DND-41 (cell line): Measurements from ENCODE around the gene MYADML2.

ENCODE experiments used
- ATAC-seq: fragments of 200-7000 bp; cut with Tn5 transposase; 3 replicates; pipeline ENCODE4 v1.9.1; 2021; ENCODE audit warnings: low read depth; ENCODE audit not compliant: insufficient read depth
- DNase-seq: peaks from one replicate; pipeline ENCODE4 v3.0.0-alpha.2; 2020
- H2AFZ ChIP-seq: 2 replicates; pipeline ENCODE4 v1.6.0; 2012; ENCODE audit warnings: low read depth, low read length
- H3K27ac ChIP-seq: 2 replicates; pipeline ENCODE4 v1.5.1; 2012; ENCODE audit warnings: low read length, inconsistent platforms
- H3K27me3 ChIP-seq: fragments of 200-600 bp; sonication (generic); 2 replicates; pipeline ENCODE4 v1.6.0; 2012; ENCODE audit warnings: low read length, mild to moderate bottlenecking, inconsistent platforms; ENCODE audit not compliant: insufficient read depth, poor library complexity
- H3K36me3 ChIP-seq: 2 replicates; pipeline ENCODE4 v1.5.1; 2012; ENCODE audit warnings: low read length, inconsistent platforms; ENCODE audit not compliant: insufficient read depth
- H3K4me1 ChIP-seq: 2 replicates; pipeline ENCODE4 v1.5.1; 2012; ENCODE audit warnings: mild to moderate bottlenecking, low read length; ENCODE audit not compliant: insufficient read depth
- H3K4me2 ChIP-seq: 2 replicates; pipeline ENCODE4 v1.6.0; 2012; ENCODE audit warnings: mild to moderate bottlenecking, moderate library complexity, low read length, inconsistent platforms; ENCODE audit not compliant: insufficient read depth
- H3K4me3 ChIP-seq, 2 experiments: fragments of 200-600 bp in 1 of 2; shearing (Covaris generic) in 1 of 2; 2 replicates each; pipeline ENCODE4 v1.5.1; 2012 to 2016; ENCODE audit warnings: inconsistent platforms in 2 of 2, low read length in 2 of 2, mild to moderate bottlenecking in 2 of 2, low read depth in 1 of 2, moderate library complexity in 1 of 2
- H3K79me2 ChIP-seq: 2 replicates; pipeline ENCODE4 v1.6.0; 2012; ENCODE audit warnings: low read length, inconsistent platforms; ENCODE audit not compliant: insufficient read depth
- H3K9ac ChIP-seq: 2 replicates; pipeline ENCODE4 v1.6.0; 2012; ENCODE audit warnings: low read depth, mild to moderate bottlenecking, inconsistent platforms, low read length, moderate library complexity
- H3K9me3 ChIP-seq: 2 replicates; pipeline ENCODE4 v1.5.1; 2012; ENCODE audit warnings: low read length, moderate library complexity, mild to moderate bottlenecking, inconsistent platforms; ENCODE audit not compliant: insufficient read depth, severe bottlenecking
- H4K20me1 ChIP-seq: 2 replicates; pipeline ENCODE4 v1.6.0; 2012; ENCODE audit warnings: low read length; ENCODE audit not compliant: insufficient read depth
- EZH2 ChIP-seq: IDR thresholded peaks from 3 replicates; pipeline ENCODE4 v1.6.1; 2012; ENCODE audit warnings: borderline replicate concordance, low read depth, mild to moderate bottlenecking, moderate library complexity, low read length, inconsistent platforms; ENCODE audit not compliant: severe bottlenecking
- TF ChIP-seq, protein P1 (sequence below): IDR thresholded peaks from 2 replicates; pipeline ENCODE4 v1.5.1; 2012; ENCODE audit warnings: borderline replicate concordance, low read length, moderate library complexity, mild to moderate bottlenecking; ENCODE audit not compliant: poor library complexity, severe bottlenecking; ENCODE audit errors: extremely low read depth

MYADML2 gene

GRCh38 chr17:81973432-81973831 lies 26.4 kb upstream of the MYADML2 start:
- H3K79me2 ChIP-seq = peaks cover 10% of the 10 kb centered on the region
- H3K4me2 ChIP-seq = no peak overlapping the region
- no peaks in the 10 kb centered on the region for H3K36me3 ChIP-seq
- no peaks in the 10 kb centered on the region for H4K20me1 ChIP-seq
- no peak overlapping the region for H3K4me3 ChIP-seq
- no peak overlapping the region for H2AFZ ChIP-seq
- TF ChIP-seq EZH2 = no peak
- TF ChIP-seq, protein P1, sequence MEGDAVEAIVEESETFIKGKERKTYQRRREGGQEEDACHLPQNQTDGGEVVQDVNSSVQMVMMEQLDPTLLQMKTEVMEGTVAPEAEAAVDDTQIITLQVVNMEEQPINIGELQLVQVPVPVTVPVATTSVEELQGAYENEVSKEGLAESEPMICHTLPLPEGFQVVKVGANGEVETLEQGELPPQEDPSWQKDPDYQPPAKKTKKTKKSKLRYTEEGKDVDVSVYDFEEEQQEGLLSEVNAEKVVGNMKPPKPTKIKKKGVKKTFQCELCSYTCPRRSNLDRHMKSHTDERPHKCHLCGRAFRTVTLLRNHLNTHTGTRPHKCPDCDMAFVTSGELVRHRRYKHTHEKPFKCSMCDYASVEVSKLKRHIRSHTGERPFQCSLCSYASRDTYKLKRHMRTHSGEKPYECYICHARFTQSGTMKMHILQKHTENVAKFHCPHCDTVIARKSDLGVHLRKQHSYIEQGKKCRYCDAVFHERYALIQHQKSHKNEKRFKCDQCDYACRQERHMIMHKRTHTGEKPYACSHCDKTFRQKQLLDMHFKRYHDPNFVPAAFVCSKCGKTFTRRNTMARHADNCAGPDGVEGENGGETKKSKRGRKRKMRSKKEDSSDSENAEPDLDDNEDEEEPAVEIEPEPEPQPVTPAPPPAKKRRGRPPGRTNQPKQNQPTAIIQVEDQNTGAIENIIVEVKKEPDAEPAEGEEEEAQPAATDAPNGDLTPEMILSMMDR = no peak
- H3K27me3 ChIP-seq = no peaks in the 10 kb centered on the region
- no peak overlapping the region for H3K27ac ChIP-seq
- H3K4me1 ChIP-seq = peaks cover 21% of the 10 kb centered on the region
- ATAC-seq (no peak), DNase-seq (no peak)
- H3K9me3 ChIP-seq = peaks cover 5% of the 10 kb centered on the region
- H3K9ac ChIP-seq = no peak overlapping the region

- no peak overlapping the region for H3K27ac ChIP-seq
- no peak overlapping the region for H2AFZ ChIP-seq
- TF ChIP-seq EZH2 = no peak
- TF ChIP-seq, protein P1 = no peak
- H3K9me3 ChIP-seq = peaks cover 5% of the 10 kb centered on the region
- H3K36me3 ChIP-seq = no peaks in the 10 kb centered on the region
- no peak overlapping the region for H3K9ac ChIP-seq
- peaks cover 15% of the 10 kb centered on the region for H3K4me1 ChIP-seq
- H3K4me3 ChIP-seq = no peak overlapping the region
- H4K20me1 ChIP-seq = no peaks in the 10 kb centered on the region
- ATAC-seq (no peak), DNase-seq (no peak)
- H3K4me2 ChIP-seq = no peak overlapping the region
- no peaks in the 10 kb centered on the region for H3K27me3 ChIP-seq
- H3K79me2 ChIP-seq = no peaks in the 10 kb centered on the region
These were observed 22.1 kb upstream of the MYADML2 start for GRCh38 chr17:81968850-81969812.

- TF ChIP-seq, protein P1 = no peak
- no peak for TF ChIP-seq EZH2
- Histone ChIP-seq H2AFZ (no peak overlapping the region; the same call in 1 of the 2 replicates), H3K4me2 (peak overlapping the region; percentile 80), H3K9me3 (peaks cover 2% of the 10 kb centered on the region), H3K27ac (peak overlapping the region; percentile 40), H3K9ac (peak overlapping the region; percentile 55; the same call in 1 of the 2 replicates), H3K4me1 (peaks cover 15% of the 10 kb centered on the region), H3K27me3 (no peaks in the 10 kb centered on the region), H3K36me3 (no peaks in the 10 kb centered on the region), H3K79me2 (no peaks in the 10 kb centered on the region), H4K20me1 (no peaks in the 10 kb centered on the region), H3K4me3 (no peak overlapping the region)
- ATAC-seq (no peak), DNase-seq (no peak)
These were observed 21.3 kb upstream of the MYADML2 start for GRCh38 chr17:81968396-81968745.
